HepG2 (cell line): ENCODE measurements around the gene TUBA4B. TPM values are rescaled to one million over a fixed set of nuclear protein-coding genes. Genes with fewer than 3 reads are reported as not detected.
A peak's percentile ranks its signal among the peaks of the same experiment; 100 is the strongest.

Source experiments
- ATAC-seq: fragments of 200-7000 bp; cut with Tn5 transposase; 3 replicates; pipeline ENCODE4 v1.9.1; 2020; ENCODE audit warnings: mild to moderate bottlenecking, moderate library complexity
- BruUV-seq: library from RNA; stranded (reverse); fragments of 400-500 nt; replicated peaks from 2 replicates; lab custom pipeline; 2021; lab: Mats Ljungman, UMichigan
- CTCF ChIA-PET: fragments of 300-600 bp; formaldehyde crosslinking; extraction: SDS; loops from one replicate; lab custom pipeline; 2021; ENCODE audit warnings: low total read pairs, inconsistent platforms, low intra/inter-chr PET ratio; lab: Yijun Ruan, JAX
- POLR2A ChIA-PET: fragments of 350-600 bp; sonication (Branson Sonifier 250); formaldehyde crosslinking; loops from one replicate; lab custom pipeline; 2020; ENCODE audit warnings: antibody characterized with exemption, inconsistent platforms; lab: Yijun Ruan, JAX
- DNase-seq: peaks from one replicate; pipeline ENCODE4 v3.0.0-alpha.2; 2015; ENCODE audit warnings: low spot score
- FAIRE-seq: peaks from 3 replicates; lab custom pipeline; 2011; peaks lifted over from hg19 to GRCh38; lab: Jason Lieb, UNC
- H2AFZ ChIP-seq: one replicate; pipeline ENCODE4 v1.6.1; 2011; ENCODE audit warnings: low read length, inconsistent platforms
- H3K27ac ChIP-seq: fragments of 300-600 bp; 3 replicates; pipeline ENCODE4 v1.8.0; 2011; ENCODE audit warnings: mixed run types, mild to moderate bottlenecking, mixed read lengths, low read length, inconsistent platforms; ENCODE audit not compliant: insufficient read depth; ENCODE audit errors: extremely low read length
- H3K27me3 ChIP-seq, 2 experiments: fragments of 200-600 bp in 1 of 2; 2 replicates in 1 of 2; 3 replicates in 1 of 2; pipeline versions ENCODE4 v1.6.0 to v1.8.0; 2011; ENCODE audit warnings: low read length in 2 of 2, mild to moderate bottlenecking in 2 of 2, moderate library complexity in 2 of 2, inconsistent platforms in 1 of 2; ENCODE audit not compliant: insufficient read depth in 2 of 2, control insufficient read depth in 1 of 2
- H3K36me3 ChIP-seq, 2 experiments: fragments of 200-600 bp in 1 of 2; replicated peaks in 1 of 2; 2 replicates in 1 of 2; 3 replicates in 1 of 2; pipeline versions ENCODE4 v1.5.1 to v1.8.0; 2011; ENCODE audit warnings: low read length in 2 of 2, inconsistent platforms in 1 of 2; ENCODE audit not compliant: insufficient read depth in 2 of 2, control insufficient read depth in 1 of 2
- H3K4me1 ChIP-seq: 2 replicates; pipeline ENCODE4 v1.5.1; 2012; ENCODE audit warnings: low read length, inconsistent platforms; ENCODE audit not compliant: insufficient read depth
- H3K4me2 ChIP-seq: 2 replicates; pipeline ENCODE4 v1.6.0; 2011; ENCODE audit warnings: low read depth, low read length, inconsistent platforms
- H3K4me3 ChIP-seq, 3 experiments: fragments of 200-600 bp in 1 of 3; sonication (generic), shearing (Covaris generic) in 1 of 3; replicated peaks in 1 of 3; 2 replicates each; pipeline ENCODE4 v1.5.1; 2011 to 2016; ENCODE audit warnings: low read length in 3 of 3, inconsistent platforms in 2 of 3, low read depth in 2 of 3, mild to moderate bottlenecking in 2 of 3, control low read depth in 1 of 3, mixed read lengths in 1 of 3; ENCODE audit not compliant: insufficient read depth in 1 of 3
- H3K79me2 ChIP-seq: one replicate; pipeline ENCODE4 v1.6.1; 2011; ENCODE audit warnings: low read length, inconsistent platforms; ENCODE audit not compliant: insufficient read depth
- H3K9ac ChIP-seq: 2 replicates; pipeline ENCODE4 v1.6.0; 2011; ENCODE audit warnings: mild to moderate bottlenecking, low read depth, low read length, inconsistent platforms; ENCODE audit not compliant: insufficient read depth
- H3K9me3 ChIP-seq: 2 replicates; pipeline ENCODE4 v1.5.1; 2012; ENCODE audit warnings: mild to moderate bottlenecking, low read length
- H4K20me1 ChIP-seq: 2 replicates; pipeline ENCODE4 v1.6.0; 2011; ENCODE audit warnings: inconsistent platforms, mild to moderate bottlenecking, low read length, moderate library complexity; ENCODE audit not compliant: insufficient read depth
- DBP ChIP-seq: sonication (generic); formaldehyde crosslinking; IDR thresholded peaks from 2 replicates; pipeline ENCODE4 v1.4.0; 2020; ENCODE audit warnings: missing genetic modification reagents; ENCODE audit errors: not compliant biosample characterization
- GZF1 ChIP-seq: sonication (generic); formaldehyde crosslinking; IDR thresholded peaks from 2 replicates; pipeline ENCODE4 v1.5.1; 2020; ENCODE audit warnings: mild to moderate bottlenecking, missing genetic modification reagents
- LBX2 ChIP-seq: sonication (generic); formaldehyde crosslinking; IDR thresholded peaks from 2 replicates; pipeline ENCODE4 v1.5.0; 2020; ENCODE audit warnings: missing genetic modification reagents, mild to moderate bottlenecking, borderline replicate concordance
- MED13 ChIP-seq: sonication (generic); formaldehyde crosslinking; IDR thresholded peaks from 2 replicates; pipeline ENCODE4 v1.5.0; 2020; ENCODE audit warnings: missing genetic modification reagents
- NFYB ChIP-seq: sonication (generic); formaldehyde crosslinking; IDR thresholded peaks from 2 replicates; pipeline ENCODE4 v1.4.0; 2020; ENCODE audit warnings: missing genetic modification reagents
- ZNF281 ChIP-seq: sonication (generic); formaldehyde crosslinking; IDR thresholded peaks from 2 replicates; pipeline ENCODE4 v1.4.0; 2020; ENCODE audit warnings: missing genetic modification reagents, borderline replicate concordance
- ZNF282 ChIP-seq: fragments of 450-650 bp; IDR thresholded peaks from 2 replicates; pipeline ENCODE4 v1.6.1; 2018; ENCODE audit not compliant: partially characterized antibody
- ZNF512 ChIP-seq: sonication (generic); formaldehyde crosslinking; IDR thresholded peaks from 2 replicates; pipeline ENCODE4 v1.4.0; 2020; ENCODE audit warnings: mild to moderate bottlenecking, missing genetic modification reagents
- ZNF546 ChIP-seq: sonication (generic); formaldehyde crosslinking; conservative IDR thresholded peaks from 2 replicates; pipeline ENCODE4 v1.8.1; 2023; ENCODE audit warnings: mild to moderate bottlenecking, missing genetic modification reagents
- WGBS: methylation state at CpG from one replicate; pipeline ENCODE4 v1.1.6; 2017; ENCODE audit warnings: low lambda C conversion rate; 5-methylcytosine and 5-hydroxymethylcytosine counted together
- in situ Hi-C: cut with HindIII; loops from 2 replicates; pipeline ENCODE4 v1.10.0; 2017; ENCODE audit warnings: low pct_unique_long_range_greater_than_20kb; ENCODE audit not compliant: extremely low pct_ligation_motif_present
- intact Hi-C: fragments of 100-400 bp; cut with micrococcal nuclease; formaldehyde crosslinking; loops from one replicate; pipeline ENCODE4 v1.10.0; 2022; ENCODE audit not compliant: unreplicated experiment
- polyA plus RNA-seq, 8 experiments: library from polyadenylated mRNA; depleted of rRNA in 3 of 8; stranded (reverse) in 7 of 8; unstranded in 1 of 8; fragments of >200 nt; fragmentation: Illumina TruSeq in 4 of 8; extraction: Trizol in 4 of 8; gene quantifications; 2 replicates each; pipeline versions ENCODE4 v1.2.1 to v1.2.3, GENCODE V29; 2011 to 2016; ENCODE audit warnings: low read depth in 4 of 8, missing spikeins in 1 of 8, mixed read lengths in 1 of 8; ENCODE audit not compliant: insufficient read depth in 1 of 8
- total RNA-seq, 5 experiments: library from RNA; depleted of rRNA; stranded (reverse); fragments of >200 nt; fragmentation: Illumina TruSeq; extraction: Trizol; gene quantifications; 2 replicates each; pipeline ENCODE4 v1.2.3, GENCODE V29; 2016; ENCODE audit warnings: low read depth in 1 of 5
- TF ChIP-seq, protein P1 (sequence below): sonication (generic); formaldehyde crosslinking; IDR thresholded peaks from 2 replicates; pipeline ENCODE4 v1.4.0; 2020; ENCODE audit warnings: mild to moderate bottlenecking, low read depth, missing genetic modification reagents
- TF ChIP-seq, protein P2 (sequence below): sonication (generic); formaldehyde crosslinking; IDR thresholded peaks from 2 replicates; pipeline ENCODE4 v1.8.1; 2022; ENCODE audit warnings: low read depth, mild to moderate bottlenecking, missing genetic modification reagents
- TF ChIP-seq, protein P3 (sequence below): sonication (generic); formaldehyde crosslinking; IDR thresholded peaks from 2 replicates; pipeline ENCODE4 v1.4.0; 2020; ENCODE audit warnings: mild to moderate bottlenecking, missing genetic modification reagents

The TUBA4B gene
- total and polyA plus RNA-seq, 2 of the 13 experiments (the other 11 are each of a cell fraction or from before 2014, with no cell fraction given) = 0.18 to 0.22 TPM

- CTCF ChIA-PET = no interaction called here
- FAIRE-seq = no peak
- no TSS peak for BruUV-seq
- TF ChIP-seq GZF1 (no peak), MED13 (CRISPR knock-in tag) (no peak), ZNF281 (no peak), ZNF512 (CRISPR knock-in tag) (0 out of 2 replicates have a peak, but pooled peaks have one; percentile 34), NFYB (no peak), ZNF546 (CRISPR knock-in tag) (0 out of 2 replicates have a peak, but pooled peaks have one; percentile 32), LBX2 (CRISPR knock-in tag) (no peak), ZNF282 (no peak), DBP (no peak)
- TF ChIP-seq, protein P1, sequence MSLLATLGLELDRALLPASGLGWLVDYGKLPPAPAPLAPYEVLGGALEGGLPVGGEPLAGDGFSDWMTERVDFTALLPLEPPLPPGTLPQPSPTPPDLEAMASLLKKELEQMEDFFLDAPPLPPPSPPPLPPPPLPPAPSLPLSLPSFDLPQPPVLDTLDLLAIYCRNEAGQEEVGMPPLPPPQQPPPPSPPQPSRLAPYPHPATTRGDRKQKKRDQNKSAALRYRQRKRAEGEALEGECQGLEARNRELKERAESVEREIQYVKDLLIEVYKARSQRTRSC (CRISPR knock-in tag) = peak; percentile 31; the same call in 1 of the 2 replicates
- TF ChIP-seq, protein P2, sequence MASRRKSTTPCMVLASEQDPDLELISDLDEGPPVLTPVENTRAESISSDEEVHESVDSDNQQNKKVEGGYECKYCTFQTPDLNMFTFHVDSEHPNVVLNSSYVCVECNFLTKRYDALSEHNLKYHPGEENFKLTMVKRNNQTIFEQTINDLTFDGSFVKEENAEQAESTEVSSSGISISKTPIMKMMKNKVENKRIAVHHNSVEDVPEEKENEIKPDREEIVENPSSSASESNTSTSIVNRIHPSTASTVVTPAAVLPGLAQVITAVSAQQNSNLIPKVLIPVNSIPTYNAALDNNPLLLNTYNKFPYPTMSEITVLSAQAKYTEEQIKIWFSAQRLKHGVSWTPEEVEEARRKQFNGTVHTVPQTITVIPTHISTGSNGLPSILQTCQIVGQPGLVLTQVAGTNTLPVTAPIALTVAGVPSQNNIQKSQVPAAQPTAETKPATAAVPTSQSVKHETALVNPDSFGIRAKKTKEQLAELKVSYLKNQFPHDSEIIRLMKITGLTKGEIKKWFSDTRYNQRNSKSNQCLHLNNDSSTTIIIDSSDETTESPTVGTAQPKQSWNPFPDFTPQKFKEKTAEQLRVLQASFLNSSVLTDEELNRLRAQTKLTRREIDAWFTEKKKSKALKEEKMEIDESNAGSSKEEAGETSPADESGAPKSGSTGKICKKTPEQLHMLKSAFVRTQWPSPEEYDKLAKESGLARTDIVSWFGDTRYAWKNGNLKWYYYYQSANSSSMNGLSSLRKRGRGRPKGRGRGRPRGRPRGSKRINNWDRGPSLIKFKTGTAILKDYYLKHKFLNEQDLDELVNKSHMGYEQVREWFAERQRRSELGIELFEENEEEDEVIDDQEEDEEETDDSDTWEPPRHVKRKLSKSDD (CRISPR knock-in tag) = no peak
- TF ChIP-seq, protein P3, sequence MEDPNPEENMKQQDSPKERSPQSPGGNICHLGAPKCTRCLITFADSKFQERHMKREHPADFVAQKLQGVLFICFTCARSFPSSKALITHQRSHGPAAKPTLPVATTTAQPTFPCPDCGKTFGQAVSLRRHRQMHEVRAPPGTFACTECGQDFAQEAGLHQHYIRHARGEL (CRISPR knock-in tag) = no peak
Observed at GRCh38 chr2:219250049-219250781, 2.8 kb upstream of the TUBA4B start.

More at GRCh38 chr2:219250049-219250781, 2.8 kb upstream of the TUBA4B start:
- H3K36me3 ChIP-seq = peaks cover 1 to 13% of the 10 kb centered on the region in 2 experiments; a peak in 4 of 5 replicates
- H3K27ac ChIP-seq = peak overlapping the region; percentile 91
- no peak overlapping the region for H2AFZ ChIP-seq
- in situ Hi-C loops = no loop called here
- POLR2A ChIA-PET = interaction anchor here (0.9 to 5.7 kb wide), 22 partner anchors 8 to 468 kb away, joined by 3 to 73 read pairs (median 14); partner anchors contain the start of genes ABCB6, ANKZF1, ATG9A and CNPPD1
- no peak for DNase-seq
- H4K20me1 ChIP-seq = no peaks in the 10 kb centered on the region
- ATAC-seq = no peak
- H3K79me2 ChIP-seq = peaks cover 14% of the 10 kb centered on the region
- peak overlapping the region; percentile 80 for H3K9ac ChIP-seq
- H3K4me3 ChIP-seq = peak overlapping the region in 2 of 3 experiments; percentile 25 to 61; a peak in 4 of 6 replicates
- no peaks in the 10 kb centered on the region for H3K9me3 ChIP-seq
- peaks cover 83% of the 10 kb centered on the region for H3K4me1 ChIP-seq
- WGBS = 74% methylated on average over 22 of the region's 22 CpGs
- H3K27me3 ChIP-seq = peaks cover 0 to 20% of the 10 kb centered on the region in 2 experiments; a peak in 3 of 5 replicates
- intact Hi-C loops = no loop called here
- peak overlapping the region; percentile 94 for H3K4me2 ChIP-seq
